ENCODE measurements around the gene RBBP4.

Gene RBBP4

DNA sequence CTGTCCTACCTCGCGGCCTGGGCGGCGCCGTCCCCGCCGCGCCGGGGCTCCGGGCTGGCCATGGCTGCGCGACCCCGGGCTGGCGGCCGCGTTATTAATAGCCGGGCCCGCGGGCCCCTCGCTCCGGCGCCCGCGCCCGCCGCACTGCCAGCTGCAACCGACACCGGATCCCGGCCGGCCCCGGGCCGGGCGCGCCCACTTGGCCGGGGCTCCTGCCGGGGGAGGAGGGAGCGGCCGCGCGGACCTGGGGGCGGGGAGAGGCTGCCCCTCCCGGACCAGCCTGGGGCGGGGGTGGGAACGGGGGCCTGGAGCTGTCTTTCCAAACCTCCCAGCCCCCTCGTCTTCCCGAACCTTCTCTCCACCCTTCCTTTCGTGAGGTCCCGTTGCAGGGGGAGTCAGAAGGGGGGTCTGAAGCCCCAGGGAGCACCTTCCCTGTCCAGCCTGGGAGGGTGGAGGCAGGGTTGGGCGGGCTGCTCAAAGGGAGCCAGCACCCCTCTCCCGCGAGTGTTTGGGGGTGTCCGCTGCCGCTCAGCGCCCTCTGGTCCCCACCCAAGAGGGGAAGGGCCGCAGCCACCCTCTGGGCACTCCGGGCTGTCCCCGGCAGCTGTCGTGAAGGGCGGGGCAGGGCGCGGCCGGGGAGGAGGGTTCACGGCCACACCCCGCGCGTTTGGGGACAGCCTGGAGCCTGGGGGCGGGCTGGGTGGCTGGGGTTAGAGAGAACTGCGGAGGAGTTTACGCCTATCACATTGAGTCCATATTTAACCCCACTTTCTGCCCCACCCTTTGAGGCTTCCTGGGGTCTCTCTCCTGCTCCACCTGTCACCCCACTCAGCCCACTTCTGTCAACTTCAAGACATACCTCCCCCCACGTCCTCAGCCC lies 51.8 kb downstream of the RBBP4 start, which contains the start of gene SYNC (continued):
- TF ChIP-seq ZBTB20 (tag by site-specific recombination; IDR thresholded peaks at IDR 0.05), result no peak
- no peak for TF ChIP-seq ZNF23 (tag by site-specific recombination; IDR thresholded peaks at IDR 0.05; ENCODE audit: borderline replicate concordance)
- TF ChIP-seq OSR2 (tag by site-specific recombination; IDR thresholded peaks at IDR 0.05), result no peak
- TF ChIP-seq, protein P1, sequence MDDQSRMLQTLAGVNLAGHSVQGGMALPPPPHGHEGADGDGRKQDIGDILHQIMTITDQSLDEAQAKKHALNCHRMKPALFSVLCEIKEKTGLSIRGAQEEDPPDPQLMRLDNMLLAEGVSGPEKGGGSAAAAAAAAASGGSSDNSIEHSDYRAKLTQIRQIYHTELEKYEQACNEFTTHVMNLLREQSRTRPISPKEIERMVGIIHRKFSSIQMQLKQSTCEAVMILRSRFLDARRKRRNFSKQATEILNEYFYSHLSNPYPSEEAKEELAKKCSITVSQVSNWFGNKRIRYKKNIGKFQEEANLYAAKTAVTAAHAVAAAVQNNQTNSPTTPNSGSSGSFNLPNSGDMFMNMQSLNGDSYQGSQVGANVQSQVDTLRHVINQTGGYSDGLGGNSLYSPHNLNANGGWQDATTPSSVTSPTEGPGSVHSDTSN (CRISPR knock-in tag; IDR thresholded peaks at IDR 0.05), result peak; percentile 52; the same call in 1 of the 2 replicates
- TF ChIP-seq, protein P2, sequence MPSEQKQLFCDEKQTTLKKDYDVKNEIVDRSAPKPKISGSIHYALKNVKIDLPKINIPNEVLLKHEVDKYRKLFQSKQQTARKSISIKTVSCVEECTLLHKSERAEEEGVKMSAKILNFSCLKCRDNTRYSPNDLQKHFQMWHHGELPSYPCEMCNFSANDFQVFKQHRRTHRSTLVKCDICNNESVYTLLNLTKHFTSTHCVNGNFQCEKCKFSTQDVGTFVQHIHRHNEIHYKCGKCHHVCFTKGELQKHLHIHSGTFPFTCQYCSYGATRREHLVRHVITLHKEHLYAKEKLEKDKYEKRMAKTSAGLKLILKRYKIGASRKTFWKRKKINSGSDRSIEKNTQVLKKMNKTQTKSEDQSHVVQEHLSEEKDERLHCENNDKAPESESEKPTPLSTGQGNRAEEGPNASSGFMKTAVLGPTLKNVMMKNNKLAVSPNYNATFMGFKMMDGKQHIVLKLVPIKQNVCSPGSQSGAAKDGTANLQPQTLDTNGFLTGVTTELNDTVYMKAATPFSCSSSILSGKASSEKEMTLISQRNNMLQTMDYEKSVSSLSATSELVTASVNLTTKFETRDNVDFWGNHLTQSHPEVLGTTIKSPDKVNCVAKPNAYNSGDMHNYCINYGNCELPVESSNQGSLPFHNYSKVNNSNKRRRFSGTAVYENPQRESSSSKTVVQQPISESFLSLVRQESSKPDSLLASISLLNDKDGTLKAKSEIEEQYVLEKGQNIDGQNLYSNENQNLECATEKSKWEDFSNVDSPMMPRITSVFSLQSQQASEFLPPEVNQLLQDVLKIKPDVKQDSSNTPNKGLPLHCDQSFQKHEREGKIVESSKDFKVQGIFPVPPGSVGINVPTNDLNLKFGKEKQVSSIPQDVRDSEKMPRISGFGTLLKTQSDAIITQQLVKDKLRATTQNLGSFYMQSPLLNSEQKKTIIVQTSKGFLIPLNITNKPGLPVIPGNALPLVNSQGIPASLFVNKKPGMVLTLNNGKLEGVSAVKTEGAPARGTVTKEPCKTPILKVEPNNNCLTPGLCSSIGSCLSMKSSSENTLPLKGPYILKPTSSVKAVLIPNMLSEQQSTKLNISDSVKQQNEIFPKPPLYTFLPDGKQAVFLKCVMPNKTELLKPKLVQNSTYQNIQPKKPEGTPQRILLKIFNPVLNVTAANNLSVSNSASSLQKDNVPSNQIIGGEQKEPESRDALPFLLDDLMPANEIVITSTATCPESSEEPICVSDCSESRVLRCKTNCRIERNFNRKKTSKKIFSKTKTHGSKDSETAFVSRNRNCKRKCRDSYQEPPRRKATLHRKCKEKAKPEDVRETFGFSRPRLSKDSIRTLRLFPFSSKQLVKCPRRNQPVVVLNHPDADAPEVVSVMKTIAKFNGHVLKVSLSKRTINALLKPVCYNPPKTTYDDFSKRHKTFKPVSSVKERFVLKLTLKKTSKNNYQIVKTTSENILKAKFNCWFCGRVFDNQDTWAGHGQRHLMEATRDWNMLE (tag by site-specific recombination; conservative IDR thresholded peaks at IDR 0.05; ENCODE audit: low read depth), result no peak
- no peak for TF ChIP-seq ZNF140 (tag by site-specific recombination; IDR thresholded peaks at IDR 0.05)
- no peak for TF ChIP-seq ZNF670 (tag by site-specific recombination; IDR thresholded peaks at IDR 0.05; ENCODE audit: low read depth)
- TF ChIP-seq ZNF214 (tag by site-specific recombination; IDR thresholded peaks at IDR 0.05; ENCODE audit: borderline replicate concordance), result no peak
- TF ChIP-seq, protein P3, sequence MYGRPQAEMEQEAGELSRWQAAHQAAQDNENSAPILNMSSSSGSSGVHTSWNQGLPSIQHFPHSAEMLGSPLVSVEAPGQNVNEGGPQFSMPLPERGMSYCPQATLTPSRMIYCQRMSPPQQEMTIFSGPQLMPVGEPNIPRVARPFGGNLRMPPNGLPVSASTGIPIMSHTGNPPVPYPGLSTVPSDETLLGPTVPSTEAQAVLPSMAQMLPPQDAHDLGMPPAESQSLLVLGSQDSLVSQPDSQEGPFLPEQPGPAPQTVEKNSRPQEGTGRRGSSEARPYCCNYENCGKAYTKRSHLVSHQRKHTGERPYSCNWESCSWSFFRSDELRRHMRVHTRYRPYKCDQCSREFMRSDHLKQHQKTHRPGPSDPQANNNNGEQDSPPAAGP (tag by site-specific recombination; IDR thresholded peaks at IDR 0.05), result peak; percentile 81; the same call in 1 of the 2 replicates
- TF ChIP-seq SCRT1 (tag by site-specific recombination; IDR thresholded peaks at IDR 0.05; ENCODE audit: borderline replicate concordance), result no peak
- TF ChIP-seq ZNF792 (tag by site-specific recombination; IDR thresholded peaks at IDR 0.05), result no peak
- no peak for TF ChIP-seq ZNF184 (tag by site-specific recombination; IDR thresholded peaks at IDR 0.05)
- TF ChIP-seq, protein P4, sequence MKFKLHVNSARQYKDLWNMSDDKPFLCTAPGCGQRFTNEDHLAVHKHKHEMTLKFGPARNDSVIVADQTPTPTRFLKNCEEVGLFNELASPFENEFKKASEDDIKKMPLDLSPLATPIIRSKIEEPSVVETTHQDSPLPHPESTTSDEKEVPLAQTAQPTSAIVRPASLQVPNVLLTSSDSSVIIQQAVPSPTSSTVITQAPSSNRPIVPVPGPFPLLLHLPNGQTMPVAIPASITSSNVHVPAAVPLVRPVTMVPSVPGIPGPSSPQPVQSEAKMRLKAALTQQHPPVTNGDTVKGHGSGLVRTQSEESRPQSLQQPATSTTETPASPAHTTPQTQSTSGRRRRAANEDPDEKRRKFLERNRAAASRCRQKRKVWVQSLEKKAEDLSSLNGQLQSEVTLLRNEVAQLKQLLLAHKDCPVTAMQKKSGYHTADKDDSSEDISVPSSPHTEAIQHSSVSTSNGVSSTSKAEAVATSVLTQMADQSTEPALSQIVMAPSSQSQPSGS (tag by site-specific recombination; IDR thresholded peaks at IDR 0.05; ENCODE audit: low read depth), result no peak
- no peak for TF ChIP-seq ZNF768 (tag by site-specific recombination; IDR thresholded peaks at IDR 0.05)
- TF ChIP-seq ZNF530 (tag by site-specific recombination; IDR thresholded peaks at IDR 0.05; ENCODE audit: low read depth), result no peak
- TF ChIP-seq ZNF112 (tag by site-specific recombination; IDR thresholded peaks at IDR 0.05), result no peak
- TF ChIP-seq ZNF416 (tag by site-specific recombination; IDR thresholded peaks at IDR 0.05), result no peak
- no peak for TF ChIP-seq ZNF830 (tag by site-specific recombination; IDR thresholded peaks at IDR 0.05; ENCODE audit: low read depth)
- TF ChIP-seq, protein P5, sequence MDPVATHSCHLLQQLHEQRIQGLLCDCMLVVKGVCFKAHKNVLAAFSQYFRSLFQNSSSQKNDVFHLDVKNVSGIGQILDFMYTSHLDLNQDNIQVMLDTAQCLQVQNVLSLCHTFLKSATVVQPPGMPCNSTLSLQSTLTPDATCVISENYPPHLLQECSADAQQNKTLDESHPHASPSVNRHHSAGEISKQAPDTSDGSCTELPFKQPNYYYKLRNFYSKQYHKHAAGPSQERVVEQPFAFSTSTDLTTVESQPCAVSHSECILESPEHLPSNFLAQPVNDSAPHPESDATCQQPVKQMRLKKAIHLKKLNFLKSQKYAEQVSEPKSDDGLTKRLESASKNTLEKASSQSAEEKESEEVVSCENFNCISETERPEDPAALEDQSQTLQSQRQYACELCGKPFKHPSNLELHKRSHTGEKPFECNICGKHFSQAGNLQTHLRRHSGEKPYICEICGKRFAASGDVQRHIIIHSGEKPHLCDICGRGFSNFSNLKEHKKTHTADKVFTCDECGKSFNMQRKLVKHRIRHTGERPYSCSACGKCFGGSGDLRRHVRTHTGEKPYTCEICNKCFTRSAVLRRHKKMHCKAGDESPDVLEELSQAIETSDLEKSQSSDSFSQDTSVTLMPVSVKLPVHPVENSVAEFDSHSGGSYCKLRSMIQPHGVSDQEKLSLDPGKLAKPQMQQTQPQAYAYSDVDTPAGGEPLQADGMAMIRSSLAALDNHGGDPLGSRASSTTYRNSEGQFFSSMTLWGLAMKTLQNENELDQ (tag by site-specific recombination; IDR thresholded peaks at IDR 0.05; ENCODE audit: low read depth), result no peak
- TF ChIP-seq HOXA7 (CRISPR knock-in tag; IDR thresholded peaks at IDR 0.05; ENCODE audit: borderline replicate concordance), result no peak
- no peak for TF ChIP-seq PRDM1 (tag by site-specific recombination; IDR thresholded peaks at IDR 0.05)
- peak; percentile 75 for TF ChIP-seq SP2 (tag by site-specific recombination; IDR thresholded peaks at IDR 0.05)
- no peak for TF ChIP-seq ZNF544 (tag by site-specific recombination; IDR thresholded peaks at IDR 0.05)
- peak; percentile 92 for TF ChIP-seq GLIS2 (tag by site-specific recombination; IDR thresholded peaks at IDR 0.05)
- TF ChIP-seq ZNF366 (tag by site-specific recombination; conservative IDR thresholded peaks at IDR 0.05), result no peak
- TF ChIP-seq, protein P6, sequence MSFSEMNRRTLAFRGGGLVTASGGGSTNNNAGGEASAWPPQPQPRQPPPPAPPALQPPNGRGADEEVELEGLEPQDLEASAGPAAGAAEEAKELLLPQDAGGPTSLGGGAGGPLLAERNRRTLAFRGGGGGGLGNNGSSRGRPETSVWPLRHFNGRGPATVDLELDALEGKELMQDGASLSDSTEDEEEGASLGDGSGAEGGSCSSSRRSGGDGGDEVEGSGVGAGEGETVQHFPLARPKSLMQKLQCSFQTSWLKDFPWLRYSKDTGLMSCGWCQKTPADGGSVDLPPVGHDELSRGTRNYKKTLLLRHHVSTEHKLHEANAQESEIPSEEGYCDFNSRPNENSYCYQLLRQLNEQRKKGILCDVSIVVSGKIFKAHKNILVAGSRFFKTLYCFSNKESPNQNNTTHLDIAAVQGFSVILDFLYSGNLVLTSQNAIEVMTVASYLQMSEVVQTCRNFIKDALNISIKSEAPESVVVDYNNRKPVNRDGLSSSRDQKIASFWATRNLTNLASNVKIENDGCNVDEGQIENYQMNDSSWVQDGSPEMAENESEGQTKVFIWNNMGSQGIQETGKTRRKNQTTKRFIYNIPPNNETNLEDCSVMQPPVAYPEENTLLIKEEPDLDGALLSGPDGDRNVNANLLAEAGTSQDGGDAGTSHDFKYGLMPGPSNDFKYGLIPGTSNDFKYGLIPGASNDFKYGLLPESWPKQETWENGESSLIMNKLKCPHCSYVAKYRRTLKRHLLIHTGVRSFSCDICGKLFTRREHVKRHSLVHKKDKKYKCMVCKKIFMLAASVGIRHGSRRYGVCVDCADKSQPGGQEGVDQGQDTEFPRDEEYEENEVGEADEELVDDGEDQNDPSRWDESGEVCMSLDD (tag by site-specific recombination; IDR thresholded peaks at IDR 0.05), result peak; percentile 55; the same call in 1 of the 2 replicates

Data from HEK293 (cell line).